ENCODE measurements around the gene MTRF1L. TPM values are rescaled to one million over a fixed set of nuclear protein-coding genes. Genes with fewer than 3 reads are reported as not detected.

MTRF1L gene
- total and polyA plus RNA-seq, 2 of the 13 experiments (the other 11 are each of a cell fraction or from before 2014, with no cell fraction given), result 17.6 to 28.7 TPM

DNA sequence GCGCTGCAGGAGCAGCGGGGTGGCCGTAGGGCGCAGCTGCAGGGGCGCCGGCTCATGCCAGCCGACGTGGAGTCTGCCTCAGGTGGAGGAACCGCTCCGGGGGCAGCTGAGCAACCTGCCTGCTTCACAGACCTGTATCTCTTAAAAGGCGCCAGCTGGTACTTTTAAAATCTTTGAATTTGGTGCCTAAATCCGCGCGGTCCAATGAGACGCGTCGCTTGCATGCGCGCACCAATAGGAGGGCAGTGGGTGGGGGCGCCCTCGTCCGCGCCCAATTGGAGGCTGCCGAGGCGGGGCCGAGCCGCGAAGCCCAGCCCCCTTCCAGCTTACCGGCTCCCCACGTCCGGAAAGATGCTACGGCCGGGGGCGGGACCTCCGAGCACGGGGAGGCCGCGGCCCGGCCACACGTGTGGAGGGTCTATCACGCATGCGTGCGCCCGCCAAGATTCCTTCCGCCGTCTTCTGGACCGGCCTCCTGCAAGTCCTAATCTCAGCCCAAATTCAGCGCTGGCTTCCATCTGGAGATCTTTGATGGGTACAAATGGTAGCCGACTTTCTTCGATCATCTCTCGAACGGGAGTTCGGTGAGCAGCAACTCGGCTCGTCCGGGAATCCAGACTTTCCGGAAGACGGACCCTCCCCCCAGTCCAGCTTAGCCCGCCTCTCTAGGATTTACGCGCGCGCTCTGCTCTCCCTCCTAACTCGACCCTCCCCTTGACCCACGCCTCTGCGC, 19.4 kb downstream of the MTRF1L start, which contains the start of gene FBXO5 (continued):
- TF ChIP-seq ZNF20 (CRISPR knock-in tag; IDR thresholded peaks at IDR 0.05) (no peak), KAT2B (IDR thresholded peaks at IDR 0.05; ENCODE audit: borderline replicate concordance, low read depth, low read length) (no peak), STAG1 (CRISPR knock-in tag; IDR thresholded peaks at IDR 0.05) (no peak), LCORL (IDR thresholded peaks at IDR 0.05) (no peak), LCORL (CRISPR knock-in tag; IDR thresholded peaks at IDR 0.05) (peak; percentile 38), KLF16 (CRISPR knock-in tag; IDR thresholded peaks at IDR 0.05) (peak in 1 of 2 experiments; percentile 70; a peak in 2 of 4 replicates), ARHGAP35 (CRISPR knock-in tag; IDR thresholded peaks at IDR 0.05; ENCODE audit: borderline replicate concordance) (no peak), HNRNPL (IDR thresholded peaks at IDR 0.05; ENCODE audit: low read depth, low read length) (peak; percentile 66; the same call in 1 of the 2 replicates), RFX3 (CRISPR knock-in tag; IDR thresholded peaks at IDR 0.05) (no peak), GFI1 (CRISPR knock-in tag; IDR thresholded peaks at IDR 0.05; ENCODE audit: borderline replicate concordance) (peak; percentile 92), FOXK1 (CRISPR knock-in tag; IDR thresholded peaks at IDR 0.05; ENCODE audit: borderline replicate concordance, low read depth) (peak; percentile 23; the same call in 1 of the 2 replicates), ZNF816 (CRISPR knock-in tag; IDR thresholded peaks at IDR 0.05; ENCODE audit: borderline replicate concordance) (peak; percentile 94), RFXANK (CRISPR knock-in tag; IDR thresholded peaks at IDR 0.05) (no peak), BRCA1 (CRISPR knock-in tag; IDR thresholded peaks at IDR 0.05) (peak; percentile 35), NCOA2 (CRISPR knock-in tag; IDR thresholded peaks at IDR 0.05) (no peak; the same call in 1 of the 2 replicates)
- TF ChIP-seq, protein P1, sequence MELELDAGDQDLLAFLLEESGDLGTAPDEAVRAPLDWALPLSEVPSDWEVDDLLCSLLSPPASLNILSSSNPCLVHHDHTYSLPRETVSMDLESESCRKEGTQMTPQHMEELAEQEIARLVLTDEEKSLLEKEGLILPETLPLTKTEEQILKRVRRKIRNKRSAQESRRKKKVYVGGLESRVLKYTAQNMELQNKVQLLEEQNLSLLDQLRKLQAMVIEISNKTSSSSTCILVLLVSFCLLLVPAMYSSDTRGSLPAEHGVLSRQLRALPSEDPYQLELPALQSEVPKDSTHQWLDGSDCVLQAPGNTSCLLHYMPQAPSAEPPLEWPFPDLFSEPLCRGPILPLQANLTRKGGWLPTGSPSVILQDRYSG (CRISPR knock-in tag; IDR thresholded peaks at IDR 0.05), result peak; percentile 63; the same call in 1 of the 2 replicates
- TF ChIP-seq, protein P2, sequence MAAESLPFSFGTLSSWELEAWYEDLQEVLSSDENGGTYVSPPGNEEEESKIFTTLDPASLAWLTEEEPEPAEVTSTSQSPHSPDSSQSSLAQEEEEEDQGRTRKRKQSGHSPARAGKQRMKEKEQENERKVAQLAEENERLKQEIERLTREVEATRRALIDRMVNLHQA (CRISPR knock-in tag; IDR thresholded peaks at IDR 0.05), result no peak
- TF ChIP-seq, protein P3, sequence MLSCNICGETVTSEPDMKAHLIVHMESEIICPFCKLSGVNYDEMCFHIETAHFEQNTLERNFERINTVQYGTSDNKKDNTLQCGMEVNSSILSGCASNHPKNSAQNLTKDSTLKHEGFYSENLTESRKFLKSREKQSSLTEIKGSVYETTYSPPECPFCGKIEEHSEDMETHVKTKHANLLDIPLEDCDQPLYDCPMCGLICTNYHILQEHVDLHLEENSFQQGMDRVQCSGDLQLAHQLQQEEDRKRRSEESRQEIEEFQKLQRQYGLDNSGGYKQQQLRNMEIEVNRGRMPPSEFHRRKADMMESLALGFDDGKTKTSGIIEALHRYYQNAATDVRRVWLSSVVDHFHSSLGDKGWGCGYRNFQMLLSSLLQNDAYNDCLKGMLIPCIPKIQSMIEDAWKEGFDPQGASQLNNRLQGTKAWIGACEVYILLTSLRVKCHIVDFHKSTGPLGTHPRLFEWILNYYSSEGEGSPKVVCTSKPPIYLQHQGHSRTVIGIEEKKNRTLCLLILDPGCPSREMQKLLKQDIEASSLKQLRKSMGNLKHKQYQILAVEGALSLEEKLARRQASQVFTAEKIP (CRISPR knock-in tag; IDR thresholded peaks at IDR 0.05; ENCODE audit: borderline replicate concordance), result no peak
- TF ChIP-seq, protein P4, sequence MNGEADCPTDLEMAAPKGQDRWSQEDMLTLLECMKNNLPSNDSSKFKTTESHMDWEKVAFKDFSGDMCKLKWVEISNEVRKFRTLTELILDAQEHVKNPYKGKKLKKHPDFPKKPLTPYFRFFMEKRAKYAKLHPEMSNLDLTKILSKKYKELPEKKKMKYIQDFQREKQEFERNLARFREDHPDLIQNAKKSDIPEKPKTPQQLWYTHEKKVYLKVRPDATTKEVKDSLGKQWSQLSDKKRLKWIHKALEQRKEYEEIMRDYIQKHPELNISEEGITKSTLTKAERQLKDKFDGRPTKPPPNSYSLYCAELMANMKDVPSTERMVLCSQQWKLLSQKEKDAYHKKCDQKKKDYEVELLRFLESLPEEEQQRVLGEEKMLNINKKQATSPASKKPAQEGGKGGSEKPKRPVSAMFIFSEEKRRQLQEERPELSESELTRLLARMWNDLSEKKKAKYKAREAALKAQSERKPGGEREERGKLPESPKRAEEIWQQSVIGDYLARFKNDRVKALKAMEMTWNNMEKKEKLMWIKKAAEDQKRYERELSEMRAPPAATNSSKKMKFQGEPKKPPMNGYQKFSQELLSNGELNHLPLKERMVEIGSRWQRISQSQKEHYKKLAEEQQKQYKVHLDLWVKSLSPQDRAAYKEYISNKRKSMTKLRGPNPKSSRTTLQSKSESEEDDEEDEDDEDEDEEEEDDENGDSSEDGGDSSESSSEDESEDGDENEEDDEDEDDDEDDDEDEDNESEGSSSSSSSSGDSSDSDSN (CRISPR knock-in tag; IDR thresholded peaks at IDR 0.05), result peak; percentile 43; the same call in 1 of the 2 replicates
- TF ChIP-seq, protein P5, sequence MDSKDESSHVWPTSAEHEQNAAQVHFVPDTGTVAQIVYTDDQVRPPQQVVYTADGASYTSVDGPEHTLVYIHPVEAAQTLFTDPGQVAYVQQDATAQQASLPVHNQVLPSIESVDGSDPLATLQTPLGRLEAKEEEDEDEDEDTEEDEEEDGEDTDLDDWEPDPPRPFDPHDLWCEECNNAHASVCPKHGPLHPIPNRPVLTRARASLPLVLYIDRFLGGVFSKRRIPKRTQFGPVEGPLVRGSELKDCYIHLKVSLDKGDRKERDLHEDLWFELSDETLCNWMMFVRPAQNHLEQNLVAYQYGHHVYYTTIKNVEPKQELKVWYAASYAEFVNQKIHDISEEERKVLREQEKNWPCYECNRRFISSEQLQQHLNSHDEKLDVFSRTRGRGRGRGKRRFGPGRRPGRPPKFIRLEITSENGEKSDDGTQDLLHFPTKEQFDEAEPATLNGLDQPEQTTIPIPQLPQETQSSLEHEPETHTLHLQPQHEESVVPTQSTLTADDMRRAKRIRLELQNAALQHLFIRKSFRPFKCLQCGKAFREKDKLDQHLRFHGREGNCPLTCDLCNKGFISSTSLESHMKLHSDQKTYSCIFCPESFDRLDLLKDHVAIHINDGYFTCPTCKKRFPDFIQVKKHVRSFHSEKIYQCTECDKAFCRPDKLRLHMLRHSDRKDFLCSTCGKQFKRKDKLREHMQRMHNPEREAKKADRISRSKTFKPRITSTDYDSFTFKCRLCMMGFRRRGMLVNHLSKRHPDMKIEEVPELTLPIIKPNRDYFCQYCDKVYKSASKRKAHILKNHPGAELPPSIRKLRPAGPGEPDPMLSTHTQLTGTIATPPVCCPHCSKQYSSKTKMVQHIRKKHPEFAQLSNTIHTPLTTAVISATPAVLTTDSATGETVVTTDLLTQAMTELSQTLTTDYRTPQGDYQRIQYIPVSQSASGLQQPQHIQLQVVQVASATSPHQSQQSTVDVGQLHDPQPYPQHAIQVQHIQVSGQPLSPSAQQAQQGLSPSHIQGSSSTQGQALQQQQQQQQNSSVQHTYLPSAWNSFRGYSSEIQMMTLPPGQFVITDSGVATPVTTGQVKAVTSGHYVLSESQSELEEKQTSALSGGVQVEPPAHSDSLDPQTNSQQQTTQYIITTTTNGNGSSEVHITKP (CRISPR knock-in tag; IDR thresholded peaks at IDR 0.05; ENCODE audit: low read depth), result peak; percentile 27; the same call in 1 of the 2 replicates

Data from HepG2 (cell line).